HEK293T (cell line): ENCODE data around the gene ATP9A.

ENCODE experiments used
- CTCF ChIA-PET: fragments of 350-600 bp; formaldehyde crosslinking; extraction: SDS; loops from one replicate; lab custom pipeline; 2021; ENCODE audit warnings: antibody characterized with exemption, inconsistent platforms; lab: Yijun Ruan, JAX
- POLR2A ChIA-PET: fragments of 350-600 bp; formaldehyde crosslinking; extraction: SDS; loops from one replicate; lab custom pipeline; 2020; ENCODE audit warnings: antibody characterized with exemption, inconsistent platforms; lab: Yijun Ruan, JAX
- DNase-seq: peaks from one replicate; pipeline ENCODE4 v3.0.0; 2012; ENCODE audit warnings: mixed read lengths; ENCODE audit errors: extremely low spot score
- ARNT ChIP-seq: fragments of 450-650 bp; IDR thresholded peaks from 2 replicates; pipeline ENCODE4 v1.6.1; 2017; ENCODE audit warnings: mild to moderate bottlenecking
- CTBP1 ChIP-seq: fragments of 450-650 bp; IDR thresholded peaks from 2 replicates; pipeline ENCODE4 v1.6.1; 2016; ENCODE audit warnings: borderline replicate concordance
- ELF4 ChIP-seq: fragments of 450-650 bp; IDR thresholded peaks from 2 replicates; pipeline ENCODE4 v1.6.1; 2017; ENCODE audit warnings: antibody characterized with exemption
- FOXK2 ChIP-seq: fragments of 450-650 bp; IDR thresholded peaks from 2 replicates; pipeline ENCODE4 v1.6.1; 2016; ENCODE audit warnings: mild to moderate bottlenecking
- HDGF ChIP-seq: fragments of 450-650 bp; IDR thresholded peaks from 2 replicates; pipeline ENCODE4 v1.6.1; 2017; ENCODE audit warnings: antibody characterized with exemption, borderline replicate concordance
- L3MBTL2 ChIP-seq: fragments of 450-650 bp; conservative IDR thresholded peaks from 2 replicates; pipeline ENCODE4 v1.6.1; 2016; ENCODE audit warnings: mild to moderate bottlenecking
- LEF1 ChIP-seq: fragments of 450-650 bp; IDR thresholded peaks from 2 replicates; pipeline ENCODE4 v1.6.1; 2017; ENCODE audit warnings: mild to moderate bottlenecking, borderline replicate concordance
- SP1 ChIP-seq: fragments of 450-650 bp; IDR thresholded peaks from 2 replicates; pipeline ENCODE4 v1.6.1; 2017
- TF ChIP-seq, protein P1 (sequence below): fragments of 450-650 bp; IDR thresholded peaks from 2 replicates; pipeline ENCODE4 v1.6.1; 2016

ATP9A gene

DNA sequence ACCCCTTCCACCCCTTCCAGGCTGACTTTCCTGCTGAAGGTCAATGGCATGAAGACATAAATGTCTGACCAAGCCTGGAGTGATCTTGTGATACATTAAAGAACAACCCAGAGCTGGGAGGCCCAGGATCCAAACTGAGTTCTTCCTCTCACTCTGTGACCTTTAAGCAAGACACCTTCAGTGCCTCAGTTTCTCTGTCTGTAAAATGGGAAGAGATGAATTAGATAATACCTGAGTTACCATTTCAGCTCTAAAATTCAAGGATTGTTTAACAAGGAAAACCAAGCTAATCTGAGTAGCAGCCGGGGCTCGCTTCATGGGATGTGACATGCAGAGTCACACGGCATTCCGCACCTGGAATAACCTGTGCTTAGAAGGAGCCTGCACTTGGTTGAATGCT, 218.7 kb downstream of the ATP9A start:
- TF ChIP-seq FOXK2 (no peak), CTBP1 (no peak), L3MBTL2 (no peak), SP1 (no peak), LEF1 (no peak), ARNT (no peak), ELF4 (no peak)
- no peak for DNase-seq
- ChIA-PET POLR2A (no interaction called here), CTCF (interaction anchor here (0.5 to 1.2 kb wide), 2 partner anchors 16 to 1648 kb away, joined by 3 read pairs; no protein-coding TSS in a partner anchor)

DNA sequence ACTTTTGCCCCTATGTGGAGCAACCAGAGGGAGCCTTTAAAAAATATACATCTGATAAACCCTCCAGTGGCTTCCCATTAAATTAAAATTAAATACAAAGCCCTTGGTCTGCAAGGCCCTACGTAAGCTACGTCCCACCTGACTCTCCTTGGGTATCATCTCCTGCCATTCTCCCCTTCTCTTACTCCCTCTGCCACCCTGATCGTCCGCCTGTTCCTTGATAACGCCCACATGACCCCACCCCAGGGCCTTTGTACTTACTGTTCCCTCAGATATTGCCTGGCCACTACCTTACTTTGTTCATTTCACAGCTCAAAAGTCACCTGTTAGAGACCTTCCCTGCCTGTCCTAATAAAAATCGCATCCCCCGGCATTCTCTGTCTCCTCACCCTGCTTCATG, 220.2 kb downstream of the ATP9A start:
- ChIA-PET CTCF (no interaction called here), POLR2A (no interaction called here)
- DNase-seq = no peak
- TF ChIP-seq ELF4 = no peak
- no peak for TF ChIP-seq L3MBTL2
- TF ChIP-seq LEF1 = no peak
- TF ChIP-seq CTBP1 = no peak
- TF ChIP-seq SP1 = no peak
- TF ChIP-seq FOXK2 = no peak
- no peak for TF ChIP-seq HDGF
- TF ChIP-seq ARNT = no peak
- TF ChIP-seq, protein P1, sequence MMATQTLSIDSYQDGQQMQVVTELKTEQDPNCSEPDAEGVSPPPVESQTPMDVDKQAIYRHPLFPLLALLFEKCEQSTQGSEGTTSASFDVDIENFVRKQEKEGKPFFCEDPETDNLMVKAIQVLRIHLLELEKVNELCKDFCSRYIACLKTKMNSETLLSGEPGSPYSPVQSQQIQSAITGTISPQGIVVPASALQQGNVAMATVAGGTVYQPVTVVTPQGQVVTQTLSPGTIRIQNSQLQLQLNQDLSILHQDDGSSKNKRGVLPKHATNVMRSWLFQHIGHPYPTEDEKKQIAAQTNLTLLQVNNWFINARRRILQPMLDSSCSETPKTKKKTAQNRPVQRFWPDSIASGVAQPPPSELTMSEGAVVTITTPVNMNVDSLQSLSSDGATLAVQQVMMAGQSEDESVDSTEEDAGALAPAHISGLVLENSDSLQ = no peak
